Stimulated activated CD4-positive, alpha-beta T cell treated with anti-CD3 and anti-CD28 coated beads, Interleukin-12 subunit alpha, Interleukin-12 subunit beta, amount 100 ng/mL, for 4 hours (primary cell): ENCODE results near the gene EFNA4.
A peak's percentile ranks its signal among the peaks of the same experiment; 100 is the strongest.

Experiments
- DNase-seq: peaks from one replicate; pipeline ENCODE4 v3.0.0-alpha.2; 2020

Gene EFNA4

GRCh38 chr1:155052439-155053395, 10.8 kb upstream of the EFNA4 start:
- peak; percentile 18 for DNase-seq

GRCh38 chr1:155053531-155054105, 9.9 kb upstream of the EFNA4 start:
- no peak for DNase-seq

- no peak for DNase-seq
Measured at GRCh38 chr1:155057104-155057503, 6.4 kb upstream of the EFNA4 start.

GRCh38 chr1:155057788-155058211, 5.7 kb upstream of the EFNA4 start:
- DNase-seq: no peak

GRCh38 chr1:155060736-155061135, 2.8 kb upstream of the EFNA4 start:
- no peak for DNase-seq

GRCh38 chr1:155061381-155062150, 2.0 kb upstream of the EFNA4 start:
- peak; percentile 97 for DNase-seq

GRCh38 chr1:155062151-155062686, 1.3 kb upstream of the EFNA4 start:
- DNase-seq: no peak

- DNase-seq: peak; percentile 76
Measured at GRCh38 chr1:155062702-155063411, 683 bp upstream of the EFNA4 start.

- DNase-seq: no peak
Measured at GRCh38 chr1:155064111-155064831, 731 bp downstream of the EFNA4 start.

- no peak for DNase-seq
Measured at GRCh38 chr1:155064832-155065429, 1.4 kb downstream of the EFNA4 start.

- no peak for DNase-seq
Measured at GRCh38 chr1:155066777-155067176, 3.2 kb downstream of the EFNA4 start.

GRCh38 chr1:155068599-155068998, 5.1 kb downstream of the EFNA4 start:
- DNase-seq: no peak

- DNase-seq: no peak
Measured at GRCh38 chr1:155069551-155070157, 6.1 kb downstream of the EFNA4 start.

GRCh38 chr1:155070158-155070621, 6.7 kb downstream of the EFNA4 start:
- no peak for DNase-seq

- peak; percentile 69 for DNase-seq
Measured at GRCh38 chr1:155070721-155071569, 7.4 kb downstream of the EFNA4 start.

GRCh38 chr1:155071701-155072100, 8.2 kb downstream of the EFNA4 start:
- DNase-seq: no peak

GRCh38 chr1:155072531-155073289, 9.2 kb downstream of the EFNA4 start:
- no peak for DNase-seq

GRCh38 chr1:155073377-155074242, 10.1 kb downstream of the EFNA4 start:
- no peak for DNase-seq
